GM19023 (cell line): Measurements from ENCODE around the gene NFATC2.

Source experiments
- ATAC-seq: cut with Tn5 transposase; IDR thresholded peaks from one replicate; pipeline ENCODE4 v1.9.1; 2021; ENCODE audit warnings: mild to moderate bottlenecking, moderate library complexity; ENCODE audit not compliant: unreplicated experiment

NFATC2 gene

GRCh38 chr20:51432875-51433274 lies 109.6 kb downstream of the NFATC2 start:
- ATAC-seq: no peak

GRCh38 chr20:51432251-51432784 lies 110.2 kb downstream of the NFATC2 start:
- no peak for ATAC-seq

GRCh38 chr20:51431321-51431720 lies 111.2 kb downstream of the NFATC2 start:
- no peak for ATAC-seq

- no peak for ATAC-seq
These were observed 112.1 kb downstream of the NFATC2 start for GRCh38 chr20:51430198-51430950.

- no peak for ATAC-seq
These were observed 112.8 kb downstream of the NFATC2 start for GRCh38 chr20:51429696-51430095.

- no peak for ATAC-seq
These were observed 113.4 kb downstream of the NFATC2 start for GRCh38 chr20:51429144-51429482.

- ATAC-seq: no peak
These were observed 113.9 kb downstream of the NFATC2 start for GRCh38 chr20:51428401-51429143.

GRCh38 chr20:51427651-51428291 lies 114.7 kb downstream of the NFATC2 start:
- ATAC-seq: no peak

GRCh38 chr20:51426718-51427650 lies 115.5 kb downstream of the NFATC2 start:
- ATAC-seq: no peak

- ATAC-seq: no peak
These were observed 117.0 kb downstream of the NFATC2 start for GRCh38 chr20:51425347-51426106.

- no peak for ATAC-seq
These were observed 118.0 kb downstream of the NFATC2 start for GRCh38 chr20:51424270-51425117.

- no peak for ATAC-seq
These were observed 118.7 kb downstream of the NFATC2 start for GRCh38 chr20:51423810-51424209.

GRCh38 chr20:51423290-51423667 lies 119.2 kb downstream of the NFATC2 start:
- peak; percentile 63 for ATAC-seq

GRCh38 chr20:51422514-51423289 lies 119.8 kb downstream of the NFATC2 start:
- ATAC-seq: no peak

GRCh38 chr20:51420805-51421204 lies 121.7 kb downstream of the NFATC2 start:
- no peak for ATAC-seq

- ATAC-seq: no peak
These were observed 122.4 kb downstream of the NFATC2 start for GRCh38 chr20:51420111-51420510.

GRCh38 chr20:51419646-51420045 lies 122.9 kb downstream of the NFATC2 start:
- no peak for ATAC-seq

- no peak for ATAC-seq
These were observed 123.3 kb downstream of the NFATC2 start for GRCh38 chr20:51419231-51419630.
